Stimulated activated CD4-positive, alpha-beta T cell treated with anti-CD3 and anti-CD28 coated beads, Interleukin-1b, Interleukin-23, amount 100 ng/mL, for 48 hours (primary cell): ENCODE results near the gene RAB37.

ENCODE experiments used
- DNase-seq: peaks from one replicate; pipeline ENCODE4 v3.0.0-alpha.2; 2020

The RAB37 gene

GRCh38 chr17:74728702-74729075, 8.4 kb upstream of the RAB37 start:
- no peak for DNase-seq

GRCh38 chr17:74729368-74729767, 7.7 kb upstream of the RAB37 start:
- DNase-seq = no peak

GRCh38 chr17:74729866-74730265, 7.2 kb upstream of the RAB37 start:
- DNase-seq = no peak

GRCh38 chr17:74730491-74731346, 6.3 kb upstream of the RAB37 start:
- peak; percentile 19 for DNase-seq

GRCh38 chr17:74731347-74731605, 5.8 kb upstream of the RAB37 start:
- no peak for DNase-seq

GRCh38 chr17:74732042-74732867, 4.8 kb upstream of the RAB37 start:
- no peak for DNase-seq

GRCh38 chr17:74733365-74734122, 3.5 kb upstream of the RAB37 start:
- no peak for DNase-seq

GRCh38 chr17:74734256-74734655, 2.8 kb upstream of the RAB37 start:
- no peak for DNase-seq

GRCh38 chr17:74737299-74738050, 419 bp downstream of the RAB37 start:
- peak; percentile 37 for DNase-seq

GRCh38 chr17:74738051-74738996, 1.3 kb downstream of the RAB37 start:
- peak; percentile 74 for DNase-seq

- DNase-seq = no peak
These were observed 2.3 kb downstream of the RAB37 start for GRCh38 chr17:74739227-74739831.

- DNase-seq = no peak
These were observed 3.1 kb downstream of the RAB37 start for GRCh38 chr17:74740173-74740572.

- DNase-seq = no peak
These were observed 3.8 kb downstream of the RAB37 start for GRCh38 chr17:74740641-74741387.

GRCh38 chr17:74742153-74742515, 5.1 kb downstream of the RAB37 start:
- DNase-seq = peak; percentile 41

GRCh38 chr17:74742978-74743545, 6.0 kb downstream of the RAB37 start:
- no peak for DNase-seq

GRCh38 chr17:74743755-74744154, 6.7 kb downstream of the RAB37 start:
- DNase-seq = no peak

GRCh38 chr17:74744349-74744713, 7.3 kb downstream of the RAB37 start:
- no peak for DNase-seq

- DNase-seq = peak; percentile 83
These were observed 7.9 kb downstream of the RAB37 start for GRCh38 chr17:74744714-74745547.

GRCh38 chr17:74745548-74746177, 8.6 kb downstream of the RAB37 start:
- DNase-seq = no peak
